Skin epidermis (tissue), 12 donors: ENCODE results near the gene FTSJ3.
"Not testable (repeated sequence)": the region's sequence is repeated elsewhere in the genome, so short reads cannot be mapped to it uniquely, and the experiment has no call there.

Experiments used
- H3K27ac ChIP-seq, 21 experiments: fragments of 200-600 bp; sonication (generic) in 11 of 21; one replicate each; pipeline ENCODE4 v1.5.0; 2020; ENCODE audit warnings: mild to moderate bottlenecking in 3 of 21, inconsistent platforms in 2 of 21, moderate library complexity in 2 of 21
- H3K4me3 ChIP-seq, 7 experiments: fragments of 200-600 bp; sonication (generic) in 2 of 7; one replicate each; pipeline ENCODE4 v1.5.0; 2020; ENCODE audit warnings: inconsistent platforms in 2 of 7, mild to moderate bottlenecking in 2 of 7, moderate library complexity in 1 of 7

The FTSJ3 gene, protein sequence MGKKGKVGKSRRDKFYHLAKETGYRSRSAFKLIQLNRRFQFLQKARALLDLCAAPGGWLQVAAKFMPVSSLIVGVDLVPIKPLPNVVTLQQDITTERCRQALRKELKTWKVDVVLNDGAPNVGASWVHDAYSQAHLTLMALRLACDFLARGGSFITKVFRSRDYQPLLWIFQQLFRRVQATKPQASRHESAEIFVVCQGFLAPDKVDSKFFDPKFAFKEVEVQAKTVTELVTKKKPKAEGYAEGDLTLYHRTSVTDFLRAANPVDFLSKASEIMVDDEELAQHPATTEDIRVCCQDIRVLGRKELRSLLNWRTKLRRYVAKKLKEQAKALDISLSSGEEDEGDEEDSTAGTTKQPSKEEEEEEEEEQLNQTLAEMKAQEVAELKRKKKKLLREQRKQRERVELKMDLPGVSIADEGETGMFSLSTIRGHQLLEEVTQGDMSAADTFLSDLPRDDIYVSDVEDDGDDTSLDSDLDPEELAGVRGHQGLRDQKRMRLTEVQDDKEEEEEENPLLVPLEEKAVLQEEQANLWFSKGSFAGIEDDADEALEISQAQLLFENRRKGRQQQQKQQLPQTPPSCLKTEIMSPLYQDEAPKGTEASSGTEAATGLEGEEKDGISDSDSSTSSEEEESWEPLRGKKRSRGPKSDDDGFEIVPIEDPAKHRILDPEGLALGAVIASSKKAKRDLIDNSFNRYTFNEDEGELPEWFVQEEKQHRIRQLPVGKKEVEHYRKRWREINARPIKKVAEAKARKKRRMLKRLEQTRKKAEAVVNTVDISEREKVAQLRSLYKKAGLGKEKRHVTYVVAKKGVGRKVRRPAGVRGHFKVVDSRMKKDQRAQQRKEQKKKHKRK

DNA sequence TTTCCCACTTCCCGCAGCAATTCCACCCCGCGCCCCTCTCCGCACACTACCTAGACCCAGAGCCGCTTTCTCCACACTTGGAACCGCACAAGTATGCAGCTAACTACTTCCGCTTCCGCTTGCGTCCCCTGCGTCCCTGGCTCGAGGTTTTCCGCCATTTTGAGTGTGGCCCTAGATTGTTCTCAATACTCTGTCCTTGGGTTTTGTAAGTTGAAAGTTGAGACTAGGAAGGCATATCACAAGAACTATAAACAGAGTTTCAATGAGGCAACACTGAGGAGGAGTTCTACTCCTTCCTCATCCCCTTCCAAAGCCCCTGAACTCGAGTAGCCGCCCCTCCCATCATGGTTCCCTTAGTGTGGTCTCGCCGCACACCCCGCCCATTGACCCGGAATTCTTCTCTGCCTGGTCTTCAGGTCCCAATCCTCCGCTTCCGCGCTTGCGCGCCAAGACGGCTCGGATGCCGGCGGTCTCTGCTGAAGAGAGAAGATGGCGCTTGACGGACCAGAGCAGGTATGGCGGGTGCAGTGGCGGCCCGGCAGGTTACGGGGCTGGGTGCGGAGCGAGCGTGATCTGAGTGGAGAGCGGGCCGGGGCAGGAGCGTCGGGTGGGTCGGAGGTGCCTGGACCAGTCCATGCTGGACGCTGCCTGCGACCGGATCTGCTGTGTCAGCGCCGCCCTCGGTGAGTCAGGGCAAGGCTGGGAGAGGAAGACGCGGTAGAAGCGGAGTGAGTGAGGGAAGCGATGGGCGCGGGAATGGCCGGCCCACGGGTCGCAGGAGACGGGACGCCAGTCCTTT is at the start of gene FTSJ3, which contains the start of gene PSMC5:
FTSJ3 (minus strand) TSS at position 662 of the 799 bp plus-strand sequence. CDS start 761 bp downstream, outside the sequence.
PSMC5 (plus strand) TSS at position 430 of the 799 bp plus-strand sequence; CDS start at position 490, 60 bp downstream.
- peak within 1 kb of the TSS; percentile 55 to 99 (median 96) for H3K27ac ChIP-seq
- peak within 1 kb of the TSS; percentile 75 to 85 (median 81) for H3K4me3 ChIP-seq

DNA sequence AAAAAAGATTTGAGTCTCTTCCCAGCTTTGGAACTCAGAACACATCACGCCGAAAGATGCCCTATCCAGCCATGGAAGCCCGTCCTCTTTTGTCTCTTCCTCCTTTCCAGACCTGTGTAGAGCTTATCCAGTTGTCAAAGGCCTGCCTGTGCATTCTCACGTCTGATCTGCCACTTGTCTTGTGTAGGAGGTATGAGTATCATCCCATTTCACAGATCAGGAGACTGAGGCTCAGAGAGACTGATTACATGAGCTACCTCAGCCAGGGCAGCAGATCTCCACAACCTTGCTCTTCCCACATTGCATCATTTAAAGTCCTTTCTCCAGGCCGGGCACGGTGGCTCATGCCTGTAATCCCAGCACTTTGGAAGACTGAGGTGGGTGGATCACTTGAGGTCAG is 47.2 kb upstream of the FTSJ3 start:
- H3K27ac ChIP-seq, H3K4me3 ChIP-seq: not testable (repeated sequence)

DNA sequence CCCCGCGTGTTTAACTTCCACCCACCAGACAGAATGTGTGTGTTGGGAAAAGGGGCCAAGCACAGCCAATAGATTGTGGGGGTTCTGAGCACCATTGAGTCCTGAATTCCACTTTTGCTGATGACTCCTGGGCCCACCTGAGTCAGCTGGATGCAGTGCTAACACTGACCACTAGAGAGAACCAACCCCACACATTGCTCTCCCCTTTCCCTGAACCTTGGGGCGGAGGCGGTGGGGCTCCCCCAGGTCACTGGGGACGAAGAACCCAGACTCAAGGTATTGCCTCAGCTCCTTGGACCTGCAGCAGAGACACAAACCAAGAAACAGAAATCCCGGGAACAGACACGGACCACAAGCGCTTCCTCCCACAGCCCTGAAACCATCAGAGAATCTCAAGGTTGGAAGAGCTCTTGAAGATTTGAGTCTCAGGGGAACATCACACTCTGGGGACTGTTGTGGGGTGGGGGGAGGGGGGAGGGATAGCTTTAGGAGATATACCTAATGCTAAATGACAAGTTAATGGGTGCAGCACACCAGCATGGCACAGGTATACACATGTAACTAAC is 46.7 kb upstream of the FTSJ3 start:
- not testable (repeated sequence) for H3K27ac ChIP-seq, H3K4me3 ChIP-seq

DNA sequence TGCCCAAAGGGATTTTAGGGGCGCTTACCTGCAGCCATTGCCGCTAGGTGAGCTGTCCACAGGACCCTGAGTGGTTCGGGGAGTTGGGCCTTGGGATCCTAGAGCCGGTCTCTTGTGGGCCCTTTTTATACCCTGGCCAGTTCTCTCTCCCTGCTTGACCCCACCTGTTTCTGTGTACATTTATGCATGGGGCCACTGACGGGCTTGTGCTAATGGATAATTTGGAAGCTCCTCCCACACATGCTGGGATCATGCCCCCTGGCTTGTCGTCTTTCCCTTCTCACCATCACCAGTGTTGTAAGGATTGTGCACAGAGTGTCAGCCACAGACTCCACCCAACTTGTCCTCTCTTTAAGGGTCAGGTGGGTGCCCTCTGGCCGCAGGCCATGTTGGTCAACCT is 46.1 kb upstream of the FTSJ3 start, which contains the start of gene CSH2:
CSH2 (minus strand) TSS at position 101 of the 400 bp plus-strand sequence; CDS start at position 38, 63 bp downstream.
- not testable (repeated sequence) for H3K27ac ChIP-seq, H3K4me3 ChIP-seq

DNA sequence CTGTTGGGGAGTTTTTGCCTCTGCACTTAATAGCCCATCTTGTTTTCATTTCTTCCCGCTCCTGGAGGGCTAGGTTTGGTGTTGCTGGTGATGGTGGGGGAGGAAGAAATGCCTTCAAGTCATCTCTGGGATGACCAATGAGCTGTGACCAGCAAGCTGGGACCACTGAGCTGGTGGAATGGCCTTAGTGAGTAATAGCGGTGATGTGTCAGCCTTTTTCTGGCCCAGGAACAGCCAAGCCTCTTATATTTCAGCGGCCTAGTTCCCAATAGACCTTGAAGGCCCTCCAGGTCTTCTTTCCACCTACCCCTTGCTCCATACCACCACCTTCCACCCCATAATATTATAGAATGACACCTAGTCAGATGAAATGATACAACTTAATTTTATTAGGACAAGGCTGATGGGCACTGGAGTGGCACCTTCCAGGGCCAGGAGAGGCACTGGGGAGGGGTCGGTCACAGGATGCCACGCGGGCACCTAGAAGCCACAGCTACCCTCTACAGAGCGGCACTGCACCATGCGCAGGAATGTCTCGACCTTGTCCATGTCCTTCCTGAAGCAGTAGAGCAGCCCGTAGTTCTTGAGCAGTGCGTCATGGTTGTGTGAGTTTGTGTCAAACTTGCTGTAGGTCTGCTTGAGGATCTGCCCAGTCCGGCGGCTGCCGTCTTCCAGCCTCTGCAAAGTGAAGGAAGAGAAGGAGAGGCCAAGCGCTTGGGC is 44.3 kb upstream of the FTSJ3 start:
- H3K4me3 ChIP-seq, H3K27ac ChIP-seq: not testable (repeated sequence)

DNA sequence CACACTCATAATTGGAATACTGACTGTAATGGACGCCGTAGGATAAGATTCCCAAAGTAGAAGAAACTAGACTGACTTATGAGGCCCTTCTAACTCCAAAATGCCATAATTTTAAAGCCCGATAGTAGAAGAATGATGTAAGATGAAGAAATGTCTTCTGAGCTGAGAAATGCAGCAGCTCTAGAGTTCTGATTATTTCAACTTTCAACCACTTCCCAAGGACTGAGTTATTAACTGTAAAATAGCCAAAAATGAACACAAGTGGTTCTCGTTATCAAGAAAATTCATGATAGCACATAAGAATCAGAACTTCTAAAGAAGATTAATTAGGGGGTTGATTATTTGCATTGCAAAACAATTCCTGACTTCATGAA is 42.8 kb upstream of the FTSJ3 start:
- not testable (repeated sequence) for H3K27ac ChIP-seq, H3K4me3 ChIP-seq

DNA sequence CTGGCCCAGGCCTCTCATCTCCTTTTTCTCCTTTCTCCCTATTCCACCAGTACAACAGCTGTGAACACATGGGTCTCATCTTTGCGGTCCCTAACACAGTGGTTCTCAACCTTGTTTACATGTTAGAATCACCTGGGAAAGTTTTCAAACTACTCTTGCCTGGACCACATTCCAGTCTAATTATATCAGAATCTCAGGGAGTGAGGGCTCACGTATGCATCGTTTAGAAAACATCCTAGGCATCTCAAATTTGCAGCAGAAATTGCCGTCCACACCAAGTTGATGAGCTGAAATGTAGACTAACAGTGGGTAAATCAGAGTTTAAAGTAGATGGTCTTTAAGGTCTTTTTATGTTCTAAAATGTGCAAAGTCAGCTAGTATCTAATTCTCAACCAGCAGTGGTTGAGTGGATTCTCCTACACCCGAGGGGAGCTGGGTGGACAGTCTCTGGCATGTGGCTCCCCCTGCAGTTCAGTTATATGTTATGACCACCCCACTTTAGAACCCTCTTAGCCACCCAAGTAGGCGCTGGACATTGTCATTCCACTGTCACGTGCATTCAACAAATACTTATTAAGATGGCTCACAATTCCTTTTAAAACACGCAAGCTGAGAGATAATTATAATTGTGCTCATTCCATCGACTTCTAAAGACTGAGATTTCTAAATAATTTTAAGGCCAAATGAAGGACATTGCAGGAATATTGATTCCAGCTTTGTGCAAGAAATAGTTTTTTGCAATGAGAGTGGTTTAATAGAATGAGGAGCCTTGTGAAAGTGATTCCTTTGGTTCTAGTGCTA is 42.2 kb upstream of the FTSJ3 start:
- H3K4me3 ChIP-seq, H3K27ac ChIP-seq: not testable (repeated sequence)

DNA sequence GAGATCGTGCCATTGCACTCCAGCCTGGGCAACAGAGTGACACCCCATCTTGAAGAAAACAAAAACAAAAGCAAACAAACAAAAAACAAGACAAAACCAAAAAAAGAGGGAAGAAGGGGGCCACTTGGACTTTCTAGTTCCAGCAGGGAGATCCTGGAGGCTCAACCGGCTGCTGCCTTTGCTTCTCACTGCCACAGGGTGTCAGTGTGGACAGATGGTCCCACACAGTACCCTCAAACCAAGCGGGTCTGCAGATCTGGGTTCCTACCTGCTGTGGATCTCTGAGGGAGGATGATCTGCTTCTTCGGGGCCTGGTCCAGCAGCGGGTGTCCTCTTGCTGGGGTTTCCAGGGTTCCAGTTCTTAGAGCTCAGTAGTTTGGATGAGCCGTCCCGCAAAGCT is 39.2 kb upstream of the FTSJ3 start:
- H3K4me3 ChIP-seq, H3K27ac ChIP-seq: not testable (repeated sequence)

DNA sequence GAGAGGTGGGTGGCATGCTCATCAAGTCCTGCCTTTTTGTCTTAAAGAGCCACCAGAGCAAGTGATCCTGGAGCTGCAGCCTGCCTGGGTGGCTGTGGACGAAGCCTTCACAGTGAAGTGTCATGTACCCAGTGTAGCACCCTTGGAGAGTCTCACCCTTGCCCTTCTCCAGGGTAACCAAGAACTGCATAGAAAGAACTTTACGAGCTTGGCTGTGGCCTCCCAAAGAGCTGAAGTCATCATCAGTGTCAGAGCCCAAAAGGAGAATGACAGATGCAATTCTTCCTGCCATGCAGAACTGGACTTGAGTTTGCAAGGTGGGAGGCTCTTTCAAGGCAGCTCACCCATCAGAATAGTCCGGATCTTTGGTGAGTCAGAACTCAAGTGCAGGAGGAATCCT is 31.8 kb upstream of the FTSJ3 start:
- H3K27ac ChIP-seq = no peak overlapping the region
- no peak overlapping the region for H3K4me3 ChIP-seq

DNA sequence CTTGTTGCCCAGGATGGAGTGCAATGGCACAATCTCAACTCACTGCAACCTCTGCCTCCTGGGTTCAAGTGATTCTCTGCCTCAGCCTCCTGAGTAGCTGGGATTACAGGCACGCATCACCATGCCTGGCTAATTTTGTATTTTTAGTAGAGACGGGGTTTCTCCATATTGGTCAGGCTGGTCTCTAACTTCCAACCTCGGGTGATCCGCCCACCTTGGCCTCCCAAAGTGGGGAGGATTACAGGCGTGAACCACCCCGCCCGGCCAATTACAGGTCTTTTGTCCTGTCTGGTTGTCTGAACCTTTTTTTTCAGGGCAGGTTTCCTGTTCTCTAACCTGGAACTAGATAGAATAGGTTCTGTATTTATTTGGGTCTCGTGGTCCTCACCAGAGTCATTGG is 29.0 kb upstream of the FTSJ3 start:
- not testable (repeated sequence) for H3K27ac ChIP-seq, H3K4me3 ChIP-seq

DNA sequence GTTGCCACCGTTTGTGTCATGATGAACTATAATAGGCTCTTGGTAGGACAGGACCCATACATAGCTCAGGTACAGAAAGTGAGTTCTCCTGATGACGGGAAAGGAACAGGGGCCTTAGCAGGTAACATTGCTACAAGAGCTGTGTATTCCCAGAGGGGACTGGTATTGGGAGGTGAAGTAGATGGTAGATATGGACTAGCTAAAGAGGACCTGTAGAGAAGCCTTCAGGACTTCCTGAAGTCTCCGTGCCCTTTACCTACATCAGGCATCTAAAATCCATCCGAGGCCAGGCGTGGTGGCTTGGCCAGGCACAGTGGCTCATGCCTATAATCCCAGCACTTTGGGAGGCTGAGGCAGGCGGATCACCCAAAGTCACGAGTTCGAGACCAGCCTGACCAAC is 27.7 kb upstream of the FTSJ3 start:
- Histone ChIP-seq H3K27ac (no peak overlapping the region), H3K4me3 (no peak overlapping the region)

DNA sequence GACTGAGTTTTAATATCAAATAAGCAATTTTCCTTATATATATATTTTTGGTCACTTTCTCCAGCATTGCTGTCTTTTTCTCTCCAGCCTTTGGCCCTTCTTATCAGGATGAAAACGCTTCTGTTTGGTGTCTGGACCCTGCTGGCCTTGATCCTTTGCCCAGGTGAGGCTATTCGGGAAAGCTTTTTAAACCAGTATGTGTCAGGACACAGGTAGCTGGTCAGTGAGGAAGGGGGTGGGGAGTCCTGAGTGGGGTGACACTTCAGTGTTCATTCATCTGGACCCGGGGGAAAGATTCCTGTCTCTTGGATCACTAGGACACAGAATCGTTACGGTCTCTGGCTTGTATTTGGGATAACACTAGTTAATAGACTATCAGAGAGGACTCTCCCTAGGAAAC is 27.2 kb upstream of the FTSJ3 start:
- Histone ChIP-seq H3K4me3 (no peak overlapping the region), H3K27ac (no peak overlapping the region)

DNA sequence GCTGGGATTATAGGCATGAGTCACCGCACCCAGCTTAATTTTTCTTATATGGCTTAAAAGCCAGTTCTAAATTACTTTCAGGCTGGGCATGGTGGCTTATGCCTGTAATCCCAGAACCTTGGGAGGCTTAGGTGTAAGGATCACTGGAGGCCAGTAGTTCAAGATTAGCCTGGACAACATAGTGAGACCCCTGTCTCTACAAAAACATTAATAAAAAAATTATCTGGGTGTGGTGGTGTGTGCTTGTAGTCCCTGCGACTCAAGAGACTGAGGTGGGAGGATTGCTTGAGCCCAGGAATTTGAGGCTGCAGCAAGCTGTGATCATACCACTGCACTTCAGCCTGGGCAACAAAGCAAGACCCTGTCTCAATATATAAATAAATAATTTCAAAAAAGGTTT is 25.8 kb upstream of the FTSJ3 start:
- no peak overlapping the region for H3K27ac ChIP-seq
- no peak overlapping the region for H3K4me3 ChIP-seq

DNA sequence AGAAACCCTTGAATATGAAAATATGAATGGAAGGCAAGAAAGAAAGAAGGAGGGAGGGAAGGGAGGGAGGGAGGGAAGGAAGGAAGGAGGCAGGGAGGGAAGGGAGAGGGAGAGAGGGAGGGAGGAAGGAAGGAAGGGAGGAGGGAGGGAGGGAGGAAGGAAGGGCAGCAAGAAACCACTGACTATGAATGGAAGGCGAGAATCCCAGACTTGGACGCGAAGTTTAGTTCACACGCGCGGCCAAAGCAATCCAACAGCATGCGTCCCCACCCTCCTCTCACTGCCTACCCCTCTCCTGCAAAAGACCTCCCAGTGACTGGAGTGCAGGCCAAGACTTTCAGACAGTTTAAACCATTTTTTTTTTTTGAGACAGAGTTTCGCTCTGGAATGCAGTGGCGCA is 22.9 kb upstream of the FTSJ3 start:
- Histone ChIP-seq H3K27ac (no peak overlapping the region), H3K4me3 (no peak overlapping the region)

DNA sequence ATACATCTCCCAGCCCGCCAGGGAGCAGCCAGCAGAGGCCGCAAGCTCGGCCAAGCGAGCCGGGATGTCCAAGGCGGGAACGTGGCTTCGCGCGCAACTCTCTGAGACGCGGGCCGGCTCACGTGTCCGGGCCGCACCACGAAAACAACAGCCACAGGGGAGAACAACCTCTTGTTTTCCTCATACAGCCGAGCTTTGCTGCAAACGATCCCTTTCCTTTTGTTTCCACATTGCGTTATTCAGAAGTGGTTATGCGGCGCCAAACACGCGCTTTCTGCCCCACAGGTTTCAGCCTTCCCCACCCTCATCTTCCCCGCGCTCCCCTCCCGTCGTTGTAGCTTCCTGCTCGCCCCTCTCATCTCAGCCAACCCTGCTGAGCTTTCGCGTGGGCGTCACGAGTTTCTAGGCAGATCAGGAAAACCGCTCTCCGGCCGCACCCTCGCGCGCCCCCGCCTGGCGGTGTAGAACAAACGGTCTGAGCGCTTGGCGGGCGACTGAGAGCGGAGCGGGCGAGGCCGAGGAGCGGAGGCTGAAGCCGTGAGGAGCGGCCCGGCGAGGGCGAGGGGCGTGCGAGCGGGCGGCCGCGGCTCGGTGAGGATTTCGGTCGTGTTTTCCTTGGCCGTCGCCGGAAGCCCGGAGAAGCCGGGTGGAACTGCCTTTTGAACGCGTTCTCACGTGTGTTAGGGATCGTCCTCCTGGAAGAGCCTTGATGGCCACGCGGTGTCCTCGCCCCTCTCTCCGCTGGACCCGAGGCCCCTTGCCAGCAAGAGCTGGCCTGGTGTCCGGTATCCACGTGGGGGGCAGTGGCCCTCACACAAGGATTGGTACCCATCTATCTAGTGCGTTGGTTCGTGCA is 21.6 kb upstream of the FTSJ3 start:
- H3K27ac ChIP-seq = peak overlapping the region in 18 of 21 experiments; percentile 39 to 84 (median 72)
- peak overlapping the region in 6 of 7 experiments; percentile 4 to 24 (median 18) for H3K4me3 ChIP-seq

DNA sequence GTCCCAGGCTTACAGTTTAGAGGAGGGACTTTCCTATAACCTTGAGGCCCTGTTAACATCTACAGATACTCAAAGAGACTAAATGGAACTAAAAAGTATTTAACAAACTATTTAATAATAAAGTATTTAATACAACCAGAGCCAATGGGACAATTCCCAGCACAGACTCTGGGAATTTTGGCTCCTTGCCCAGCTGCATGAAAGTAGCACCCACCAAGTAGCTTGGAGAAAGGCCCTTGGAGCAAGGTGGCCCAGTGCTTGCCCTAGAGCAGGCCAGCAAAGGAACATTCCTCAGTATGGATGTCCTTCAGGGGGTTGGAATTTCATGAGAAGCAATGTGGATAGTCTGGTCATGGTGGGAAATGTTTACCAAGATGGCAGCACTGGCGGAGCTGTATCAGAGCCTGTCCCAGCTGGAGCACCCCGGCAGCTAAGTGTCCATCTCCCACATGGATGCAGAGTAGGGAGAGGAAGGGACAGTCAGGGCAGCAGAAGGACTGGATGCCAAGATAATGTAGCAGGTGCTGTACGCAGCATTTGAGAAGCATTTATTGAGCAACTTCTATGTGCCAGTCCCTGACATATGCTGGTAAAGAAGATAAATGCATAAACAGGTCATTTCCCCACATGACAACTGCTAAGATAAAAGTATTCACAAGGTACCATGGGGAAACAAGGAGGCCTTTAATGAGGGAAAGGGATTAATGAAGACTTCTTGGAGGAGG is 20.2 kb upstream of the FTSJ3 start:
- no peak overlapping the region for H3K4me3 ChIP-seq
- no peak overlapping the region for H3K27ac ChIP-seq

DNA sequence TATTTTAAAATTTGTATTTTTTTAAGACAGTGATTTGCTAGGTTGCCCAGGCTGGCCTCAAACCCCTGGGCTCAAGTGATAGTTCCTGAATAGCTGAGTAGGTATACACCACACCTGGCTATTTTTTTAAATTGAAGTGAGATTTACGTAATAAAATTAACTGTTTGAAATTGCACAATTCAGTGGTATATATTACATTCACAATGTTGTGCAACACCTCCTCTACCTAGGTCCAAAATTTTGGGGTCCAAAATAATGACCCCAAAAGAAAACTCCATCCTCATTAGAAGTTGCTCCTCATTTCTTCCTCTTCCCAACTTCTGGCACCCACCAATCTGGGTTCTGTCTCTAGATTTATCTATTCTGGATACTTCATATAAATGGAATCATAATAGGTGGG is 18.0 kb upstream of the FTSJ3 start:
- Histone ChIP-seq H3K4me3 (no peak overlapping the region), H3K27ac (no peak overlapping the region)
